ENCODE data around the gene TSPYL4.

Gene TSPYL4

GRCh38 chr6:116214681-116215080 lies 39.2 kb downstream of the TSPYL4 start:
- Histone ChIP-seq H3K36me3 (replicated peaks; ENCODE audit: low read depth, low read length) (no peaks in the 10 kb centered on the region), H4K20me1 (ENCODE audit: insufficient read depth, low read length) (no peaks in the 10 kb centered on the region), H3K4me2 (ENCODE audit: low read length) (no peak overlapping the region), H3K9ac (ENCODE audit: low read length) (no peak overlapping the region), H3K79me2 (ENCODE audit: low read length) (no peaks in the 10 kb centered on the region), H3K27me3 (ENCODE audit: low read depth, low read length) (no peaks in the 10 kb centered on the region), H3K27ac (ENCODE audit: low read length) (no peak overlapping the region), H3K9me3 (ENCODE audit: insufficient read depth, low read length) (no peaks in the 10 kb centered on the region), H3K4me3 (ENCODE audit: low read length) (no peak overlapping the region), H2AFZ (ENCODE audit: low read depth, low read length) (no peak overlapping the region), H3K4me1 (ENCODE audit: low read length) (peaks cover 7% of the 10 kb centered on the region; the same call in 1 of the 2 replicates)
- TF ChIP-seq CTCF (IDR thresholded peaks at IDR 0.05; ENCODE audit: low read depth, low read length), result no peak
- no peak for TF ChIP-seq EZH2phosphoT487 (IDR thresholded peaks at IDR 0.05; ENCODE audit: low read depth)

DNA sequence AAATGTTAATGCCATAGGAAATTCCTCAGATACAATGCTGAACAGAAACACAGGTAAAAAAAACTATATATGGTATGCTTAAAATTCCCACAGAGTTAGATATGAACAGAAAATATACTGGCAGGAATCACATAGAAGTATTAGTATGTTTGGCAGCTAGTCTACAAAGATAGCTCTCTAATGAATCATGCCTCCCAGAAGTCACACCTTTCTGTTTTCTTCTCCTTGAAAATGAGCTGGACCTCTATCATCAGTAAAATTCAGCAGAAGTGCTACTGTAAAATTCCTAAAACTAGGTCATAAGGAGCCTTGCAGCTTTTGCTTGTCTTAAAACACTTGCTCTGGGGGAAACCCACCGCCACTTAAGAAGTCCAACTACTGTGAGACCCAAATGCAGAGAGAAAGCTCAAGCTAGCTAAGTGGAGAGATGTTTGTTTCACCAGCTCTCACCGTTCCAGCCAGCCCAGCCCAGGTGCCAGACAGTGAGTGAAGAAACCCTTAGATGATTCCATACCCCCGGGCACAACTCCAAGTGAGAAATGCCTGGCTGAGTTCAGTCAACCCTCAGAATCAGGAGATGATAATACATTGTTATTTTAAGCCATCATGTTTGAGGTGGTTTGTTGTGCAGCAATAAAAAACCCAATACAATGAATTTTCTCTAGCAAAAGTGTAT lies 43.0 kb downstream of the TSPYL4 start:
- Histone ChIP-seq H3K4me2 (ENCODE audit: low read length) (no peak overlapping the region), H3K27ac (ENCODE audit: low read length) (no peak overlapping the region), H2AFZ (ENCODE audit: low read depth, low read length) (no peak overlapping the region)

DNA sequence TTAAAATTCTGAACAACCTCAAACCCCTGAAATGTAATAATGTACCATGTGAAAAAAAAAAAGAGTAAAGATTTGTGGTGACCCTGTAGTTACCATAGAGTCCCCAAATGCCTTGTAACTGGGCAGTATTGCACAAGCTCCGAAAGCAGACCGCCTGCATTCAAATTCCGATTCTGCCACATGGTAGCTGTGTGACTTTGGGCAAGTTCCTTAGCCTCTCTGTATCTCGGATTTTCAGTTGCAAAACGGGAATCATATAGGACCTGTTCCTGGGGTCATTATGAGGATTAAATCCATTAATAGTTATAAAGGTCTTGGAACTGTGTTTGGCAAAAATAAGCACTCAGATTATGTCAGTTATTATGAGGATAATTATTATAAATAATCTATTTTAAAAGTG lies 43.6 kb downstream of the TSPYL4 start:
- Histone ChIP-seq H3K4me3 (ENCODE audit: low read length) (no peak overlapping the region), H3K36me3 (replicated peaks; ENCODE audit: low read depth, low read length) (no peaks in the 10 kb centered on the region), H2AFZ (ENCODE audit: low read depth, low read length) (no peak overlapping the region), H3K4me2 (ENCODE audit: low read length) (no peak overlapping the region), H4K20me1 (ENCODE audit: insufficient read depth, low read length) (no peaks in the 10 kb centered on the region), H3K27ac (ENCODE audit: low read length) (no peak overlapping the region), H3K79me2 (ENCODE audit: low read length) (no peaks in the 10 kb centered on the region), H3K9me3 (ENCODE audit: insufficient read depth, low read length) (no peaks in the 10 kb centered on the region), H3K9ac (ENCODE audit: low read length) (no peak overlapping the region), H3K4me1 (ENCODE audit: low read length) (peaks cover 14% of the 10 kb centered on the region), H3K27me3 (ENCODE audit: low read depth, low read length) (no peaks in the 10 kb centered on the region)
- TF ChIP-seq CTCF (IDR thresholded peaks at IDR 0.05; ENCODE audit: low read depth, low read length), result no peak

More for the DNA sequence above, 43.0 kb downstream of the TSPYL4 start:
- Histone ChIP-seq H3K4me1 (ENCODE audit: low read length) (peaks cover 11% of the 10 kb centered on the region), H3K4me3 (ENCODE audit: low read length) (no peak overlapping the region), H3K27me3 (ENCODE audit: low read depth, low read length) (no peaks in the 10 kb centered on the region), H3K79me2 (ENCODE audit: low read length) (no peaks in the 10 kb centered on the region), H3K9ac (ENCODE audit: low read length) (no peak overlapping the region), H3K9me3 (ENCODE audit: insufficient read depth, low read length) (no peaks in the 10 kb centered on the region), H3K36me3 (replicated peaks; ENCODE audit: low read depth, low read length) (no peaks in the 10 kb centered on the region), H4K20me1 (ENCODE audit: insufficient read depth, low read length) (no peaks in the 10 kb centered on the region)
- no peak for TF ChIP-seq CTCF (IDR thresholded peaks at IDR 0.05; ENCODE audit: low read depth, low read length)
- no peak for TF ChIP-seq EZH2phosphoT487 (IDR thresholded peaks at IDR 0.05; ENCODE audit: low read depth)

DNA sequence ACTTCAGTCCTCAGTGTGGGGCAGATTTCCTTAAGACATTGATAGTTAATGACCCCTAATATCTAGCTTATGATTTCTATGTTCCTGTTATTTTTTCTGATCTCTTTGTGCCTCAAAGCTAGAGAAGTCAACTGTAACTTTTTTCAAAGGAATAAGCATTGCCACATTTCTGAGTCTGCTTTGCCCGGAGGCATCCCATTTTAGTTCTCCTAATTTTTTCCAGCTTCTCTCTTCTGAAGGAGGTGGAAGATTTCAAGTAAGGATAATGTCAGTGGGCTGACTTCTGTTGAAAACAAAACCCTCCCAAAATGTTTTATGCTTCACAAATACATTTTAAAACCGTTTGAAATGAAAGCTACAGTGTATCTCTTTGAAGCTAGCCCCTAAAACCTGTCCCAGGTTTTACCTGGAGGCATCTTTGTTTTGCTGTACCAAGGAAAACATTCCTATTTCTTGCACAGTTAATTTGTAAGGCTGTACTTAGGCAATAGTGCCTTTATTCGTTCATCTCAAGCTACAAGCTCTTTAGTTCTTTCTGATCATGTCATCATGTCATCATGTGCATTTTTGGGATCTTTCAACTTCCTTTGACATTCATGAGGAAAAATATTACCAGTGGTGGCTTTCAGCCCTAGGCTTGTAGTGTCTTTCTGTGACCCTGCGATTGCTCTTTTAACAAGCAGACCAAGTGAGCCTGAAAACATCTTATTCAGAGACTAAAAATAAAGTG lies 45.7 kb downstream of the TSPYL4 start:
- H3K4me2 ChIP-seq (ENCODE audit: low read length), result no peak overlapping the region
- no peaks in the 10 kb centered on the region for H3K9me3 ChIP-seq (ENCODE audit: insufficient read depth, low read length)
- H4K20me1 ChIP-seq (ENCODE audit: insufficient read depth, low read length), result no peaks in the 10 kb centered on the region

More for the DNA sequence above, 45.7 kb downstream of the TSPYL4 start:
- Histone ChIP-seq H3K4me3 (ENCODE audit: low read length) (no peak overlapping the region), H3K79me2 (ENCODE audit: low read length) (no peaks in the 10 kb centered on the region), H3K4me1 (ENCODE audit: low read length) (peaks cover 27% of the 10 kb centered on the region), H2AFZ (ENCODE audit: low read depth, low read length) (no peak overlapping the region), H3K27me3 (ENCODE audit: low read depth, low read length) (no peaks in the 10 kb centered on the region), H3K36me3 (replicated peaks; ENCODE audit: low read depth, low read length) (no peaks in the 10 kb centered on the region), H3K27ac (ENCODE audit: low read length) (no peak overlapping the region), H3K9ac (ENCODE audit: low read length) (no peak overlapping the region)
- no peak for TF ChIP-seq EZH2phosphoT487 (IDR thresholded peaks at IDR 0.05; ENCODE audit: low read depth)
- no peak for TF ChIP-seq CTCF (IDR thresholded peaks at IDR 0.05; ENCODE audit: low read depth, low read length)
